HCT116 (cell line): ENCODE measurements around the gene TTC33.

Source experiments
- CEBPB ChIP-seq: IDR thresholded peaks from 2 replicates; pipeline ENCODE4 v1.6.1; 2012; ENCODE audit warnings: low read depth
- CTCF ChIP-seq, 3 experiments: fragments of 200-600 bp in 1 of 3; sonication (generic) in 1 of 3; IDR thresholded peaks in 2 of 3; conservative IDR thresholded peaks in 1 of 3; 2 replicates each; pipeline ENCODE4 v1.5.1; 2012 to 2017; ENCODE audit warnings: low read depth in 2 of 3, low read length in 2 of 3, antibody characterized with exemption in 1 of 3, borderline replicate concordance in 1 of 3, control low read depth in 1 of 3, mild to moderate bottlenecking in 1 of 3, mixed read lengths in 1 of 3, mixed run types in 1 of 3, moderate library complexity in 1 of 3; ENCODE audit not compliant: insufficient read depth in 1 of 3
- EZH2 ChIP-seq: fragments of 200-600 bp; sonication (generic); IDR thresholded peaks from 2 replicates; pipeline ENCODE4 v1.6.1; 2017; ENCODE audit warnings: antibody characterized with exemption, mixed run types
- EZH2phosphoT487 ChIP-seq: fragments of 200-600 bp; IDR thresholded peaks from 2 replicates; pipeline ENCODE4 v1.6.1; 2018; ENCODE audit warnings: antibody characterized with exemption, borderline replicate concordance
- FOSL1 ChIP-seq: IDR thresholded peaks from 2 replicates; pipeline ENCODE4 v1.6.1; 2012; ENCODE audit warnings: low read depth
- POLR2A ChIP-seq: IDR thresholded peaks from 2 replicates; pipeline ENCODE4 v1.7.0; 2011; ENCODE audit warnings: borderline replicate concordance; ENCODE audit not compliant: insufficient read depth, insufficient read length; ENCODE audit errors: extremely low read depth
- POLR2AphosphoS5 ChIP-seq: IDR thresholded peaks from 2 replicates; pipeline ENCODE4 v1.6.1; 2011; ENCODE audit warnings: mild to moderate bottlenecking, low read depth, low read length, moderate library complexity
- REST ChIP-seq: IDR thresholded peaks from 2 replicates; pipeline ENCODE4 v1.6.1; 2012; ENCODE audit warnings: low read depth
- SP1 ChIP-seq: IDR thresholded peaks from 2 replicates; pipeline ENCODE4 v1.6.1; 2012; ENCODE audit warnings: low read depth
- YY1 ChIP-seq: IDR thresholded peaks from 2 replicates; pipeline ENCODE4 v1.6.1; 2011; ENCODE audit warnings: low read length, low read depth, moderate library complexity, mild to moderate bottlenecking; ENCODE audit not compliant: insufficient replicate concordance; ENCODE audit errors: extremely low read depth

GRCh38 chr5:40497573-40497972 is 258.2 kb downstream of the TTC33 start:
- TF ChIP-seq CTCF (IDR thresholded peaks at IDR 0.05 in 2 of 3, conservative IDR thresholded peaks at IDR 0.05 in 1 of 3; ENCODE audit: borderline replicate concordance in 1 of 3, insufficient read depth in 1 of 3, low read depth in 2 of 3, low read length in 2 of 3): no peak
- no peak for TF ChIP-seq FOSL1
- TF ChIP-seq EZH2: no peak
- TF ChIP-seq EZH2phosphoT487: no peak
- TF ChIP-seq YY1: no peak
- no peak for TF ChIP-seq SP1
- no peak for TF ChIP-seq CEBPB
- no peak for TF ChIP-seq POLR2A
- no peak for TF ChIP-seq POLR2AphosphoS5
- TF ChIP-seq REST: no peak
